ENCODE results near the gene CDH8.

- TF ChIP-seq, protein P1, sequence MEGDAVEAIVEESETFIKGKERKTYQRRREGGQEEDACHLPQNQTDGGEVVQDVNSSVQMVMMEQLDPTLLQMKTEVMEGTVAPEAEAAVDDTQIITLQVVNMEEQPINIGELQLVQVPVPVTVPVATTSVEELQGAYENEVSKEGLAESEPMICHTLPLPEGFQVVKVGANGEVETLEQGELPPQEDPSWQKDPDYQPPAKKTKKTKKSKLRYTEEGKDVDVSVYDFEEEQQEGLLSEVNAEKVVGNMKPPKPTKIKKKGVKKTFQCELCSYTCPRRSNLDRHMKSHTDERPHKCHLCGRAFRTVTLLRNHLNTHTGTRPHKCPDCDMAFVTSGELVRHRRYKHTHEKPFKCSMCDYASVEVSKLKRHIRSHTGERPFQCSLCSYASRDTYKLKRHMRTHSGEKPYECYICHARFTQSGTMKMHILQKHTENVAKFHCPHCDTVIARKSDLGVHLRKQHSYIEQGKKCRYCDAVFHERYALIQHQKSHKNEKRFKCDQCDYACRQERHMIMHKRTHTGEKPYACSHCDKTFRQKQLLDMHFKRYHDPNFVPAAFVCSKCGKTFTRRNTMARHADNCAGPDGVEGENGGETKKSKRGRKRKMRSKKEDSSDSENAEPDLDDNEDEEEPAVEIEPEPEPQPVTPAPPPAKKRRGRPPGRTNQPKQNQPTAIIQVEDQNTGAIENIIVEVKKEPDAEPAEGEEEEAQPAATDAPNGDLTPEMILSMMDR (IDR thresholded peaks at IDR 0.05): no peak
- TF ChIP-seq POLR2A (IDR thresholded peaks at IDR 0.05): no peak
Observed at GRCh38 chr16:61823326-61823725, 212.9 kb downstream of the CDH8 start.

Measured in gastroesophageal sphincter (tissue), 3 donors.